Measurements from ENCODE around the gene BMF. TPM values are rescaled to one million over a fixed set of nuclear protein-coding genes. Genes with fewer than 3 reads are reported as not detected.

The BMF gene
- polyA plus RNA-seq, 3 donors: 5.6 to 59.6 (median 6.5) TPM

DNA sequence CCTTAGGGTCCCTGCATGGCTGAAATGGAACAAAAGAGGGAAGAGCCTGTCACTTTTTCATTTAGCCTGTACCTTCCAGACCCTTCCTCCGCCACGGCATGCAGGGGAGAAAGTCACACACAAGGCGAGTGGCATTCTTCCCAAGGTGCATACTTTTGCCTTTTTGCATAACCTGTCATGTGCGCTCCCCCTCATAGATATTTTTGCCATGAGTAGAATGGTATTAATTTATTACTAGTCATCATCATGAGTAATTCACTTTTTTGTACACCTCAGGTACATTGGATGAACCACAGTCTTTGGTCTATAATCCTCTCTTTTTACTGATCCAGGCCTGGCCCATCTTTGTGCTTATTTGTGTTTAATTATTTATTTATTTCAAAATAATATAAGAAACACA, 43.3 kb upstream of the BMF start:
- H3K9me3 Mint-ChIP-seq: peaks cover 0 to 2% (median 0%) of the 10 kb centered on the region in 7 donors
- Histone ChIP-seq H3K27ac (ENCODE audit: low read depth in 1 of 2, low read length in 2 of 2) (no peak overlapping the region), H3K4me2 (replicated peaks; ENCODE audit: extremely low read depth, low read length, poor library complexity, severe bottlenecking) (no peak overlapping the region), H3K9me3 (replicated peaks in 1 of 2; ENCODE audit: control insufficient read depth in 1 of 2, insufficient read depth in 1 of 2, low read length in 2 of 2) (no peaks in the 10 kb centered on the region), H3K9ac (ENCODE audit: insufficient read depth, low read length, poor library complexity, severe bottlenecking) (no peak overlapping the region), H4K20me1 (ENCODE audit: insufficient read depth, low read length) (no peaks in the 10 kb centered on the region), H3K27me3 (ENCODE audit: control insufficient read depth in 2 of 2, insufficient read depth in 2 of 2, low read length in 2 of 2) (no peaks in the 10 kb centered on the region), H3K4me3 (replicated peaks in 1 of 3; ENCODE audit: low read depth in 2 of 3, low read length in 3 of 3) (no peak overlapping the region), H3K36me3 (replicated peaks in 1 of 2; ENCODE audit: control insufficient read depth in 1 of 2, insufficient read depth in 2 of 2, low read length in 2 of 2) (no peaks in the 10 kb centered on the region), H3K4me1 (ENCODE audit: control insufficient read depth in 1 of 2, insufficient read depth in 2 of 2, low read length in 2 of 2) (peaks cover 7 to 11% of the 10 kb centered on the region in 2 donors), H2AFZ (ENCODE audit: insufficient read depth, low read depth, low read length, poor library complexity, severe bottlenecking) (no peak overlapping the region), H3K79me2 (ENCODE audit: insufficient read depth, low read length) (no peaks in the 10 kb centered on the region)
- H3K4me1 Mint-ChIP-seq: peaks cover 13% of the 10 kb centered on the region
- no peak for DNase-seq
- no peak overlapping the region for H3K4me3 Mint-ChIP-seq
- H3K36me3 Mint-ChIP-seq: no peaks in the 10 kb centered on the region
- intact Hi-C loops (cut with micrococcal nuclease): no loop called here
- H3K27me3 Mint-ChIP-seq (ENCODE audit: low read depth in 3 of 3): peaks cover 0 to 3% (median 3%) of the 10 kb centered on the region in 3 donors
- no peak overlapping the region for H3K27ac Mint-ChIP-seq
- TF ChIP-seq, protein P1, sequence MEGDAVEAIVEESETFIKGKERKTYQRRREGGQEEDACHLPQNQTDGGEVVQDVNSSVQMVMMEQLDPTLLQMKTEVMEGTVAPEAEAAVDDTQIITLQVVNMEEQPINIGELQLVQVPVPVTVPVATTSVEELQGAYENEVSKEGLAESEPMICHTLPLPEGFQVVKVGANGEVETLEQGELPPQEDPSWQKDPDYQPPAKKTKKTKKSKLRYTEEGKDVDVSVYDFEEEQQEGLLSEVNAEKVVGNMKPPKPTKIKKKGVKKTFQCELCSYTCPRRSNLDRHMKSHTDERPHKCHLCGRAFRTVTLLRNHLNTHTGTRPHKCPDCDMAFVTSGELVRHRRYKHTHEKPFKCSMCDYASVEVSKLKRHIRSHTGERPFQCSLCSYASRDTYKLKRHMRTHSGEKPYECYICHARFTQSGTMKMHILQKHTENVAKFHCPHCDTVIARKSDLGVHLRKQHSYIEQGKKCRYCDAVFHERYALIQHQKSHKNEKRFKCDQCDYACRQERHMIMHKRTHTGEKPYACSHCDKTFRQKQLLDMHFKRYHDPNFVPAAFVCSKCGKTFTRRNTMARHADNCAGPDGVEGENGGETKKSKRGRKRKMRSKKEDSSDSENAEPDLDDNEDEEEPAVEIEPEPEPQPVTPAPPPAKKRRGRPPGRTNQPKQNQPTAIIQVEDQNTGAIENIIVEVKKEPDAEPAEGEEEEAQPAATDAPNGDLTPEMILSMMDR (IDR thresholded peaks at IDR 0.05): no peak
- WGBS (ENCODE audit: insufficient coverage): no CpG with 5 or more reads among the region's 4 CpGs

DNA sequence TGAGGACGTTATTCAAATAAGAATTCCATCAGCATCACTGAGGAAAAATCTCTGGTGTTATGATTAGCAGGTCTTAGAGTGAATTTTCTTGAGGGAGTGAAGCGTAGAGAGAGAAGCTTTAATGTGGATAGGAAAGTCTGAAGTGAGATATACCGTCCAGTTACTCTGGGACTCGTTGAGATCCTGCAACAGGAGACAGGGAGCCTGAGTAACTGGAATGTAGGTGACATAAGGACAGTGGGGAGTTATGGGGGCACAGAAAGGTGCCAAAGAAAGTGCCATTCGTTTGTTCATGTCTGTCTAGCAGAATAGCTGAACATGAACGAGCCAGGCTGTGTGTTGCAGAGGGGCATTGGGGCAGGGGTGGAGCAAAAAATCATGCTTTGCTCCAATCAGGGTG, 42.8 kb upstream of the BMF start:
- 59% methylated on average over 5 of the region's 6 CpGs for WGBS (ENCODE audit: insufficient coverage)
- H3K27ac Mint-ChIP-seq: no peak overlapping the region

More for the DNA sequence above, 42.8 kb upstream of the BMF start:
- H3K9me3 ChIP-seq (replicated peaks in 1 of 2; ENCODE audit: control insufficient read depth in 1 of 2, insufficient read depth in 1 of 2, low read length in 2 of 2): no peaks in the 10 kb centered on the region
- no peak overlapping the region for H3K4me2 ChIP-seq (replicated peaks; ENCODE audit: extremely low read depth, low read length, poor library complexity, severe bottlenecking)
- peaks cover 13% of the 10 kb centered on the region for H3K4me1 Mint-ChIP-seq
- TF ChIP-seq, protein P1 (IDR thresholded peaks at IDR 0.05): no peak
- H3K9ac ChIP-seq (ENCODE audit: insufficient read depth, low read length, poor library complexity, severe bottlenecking): no peak overlapping the region
- H3K27me3 ChIP-seq (ENCODE audit: control insufficient read depth in 2 of 2, insufficient read depth in 2 of 2, low read length in 2 of 2): no peaks in the 10 kb centered on the region
- no peaks in the 10 kb centered on the region for H4K20me1 ChIP-seq (ENCODE audit: insufficient read depth, low read length)
- no peak overlapping the region for H2AFZ ChIP-seq (ENCODE audit: insufficient read depth, low read depth, low read length, poor library complexity, severe bottlenecking)
- peaks cover 0 to 2% (median 0%) of the 10 kb centered on the region in 7 donors for H3K9me3 Mint-ChIP-seq
- DNase-seq: no peak
- no peak overlapping the region for H3K4me3 Mint-ChIP-seq
- no peaks in the 10 kb centered on the region for H3K36me3 ChIP-seq (replicated peaks in 1 of 2; ENCODE audit: control insufficient read depth in 1 of 2, insufficient read depth in 2 of 2, low read length in 2 of 2)
- H3K36me3 Mint-ChIP-seq: no peaks in the 10 kb centered on the region
- no peak overlapping the region for H3K27ac ChIP-seq (ENCODE audit: low read depth in 1 of 2, low read length in 2 of 2)
- no peak overlapping the region for H3K4me3 ChIP-seq (replicated peaks in 1 of 3; ENCODE audit: low read depth in 2 of 3, low read length in 3 of 3)
- intact Hi-C loops (cut with micrococcal nuclease): no loop called here
- peaks cover 7 to 11% of the 10 kb centered on the region in 2 donors for H3K4me1 ChIP-seq (ENCODE audit: control insufficient read depth in 1 of 2, insufficient read depth in 2 of 2, low read length in 2 of 2)
- no peaks in the 10 kb centered on the region for H3K79me2 ChIP-seq (ENCODE audit: insufficient read depth, low read length)
- H3K27me3 Mint-ChIP-seq (ENCODE audit: low read depth in 3 of 3): peaks cover 0 to 3% (median 3%) of the 10 kb centered on the region in 3 donors

Measured in CD14-positive monocyte (primary cell).